Measurements from ENCODE around the gene WFIKKN1. TPM values are rescaled to one million over a fixed set of nuclear protein-coding genes. Genes with fewer than 3 reads are reported as not detected.

WFIKKN1 gene
- total RNA-seq, 2 experiments from 2014 or later, result 0.74 to 1.1 TPM

- Mint-ChIP-seq H3K4me1 (peaks cover 15% of the 10 kb centered on the region), H3K36me3 (ENCODE audit: low read depth) (peaks cover 5% of the 10 kb centered on the region), H3K9me3 (ENCODE audit: low read depth) (no peaks in the 10 kb centered on the region), H3K4me3 (peak overlapping the region; percentile 75), H3K27ac (no peak overlapping the region), H3K27me3 (no peaks in the 10 kb centered on the region)
- ATAC-seq (no peak), DNase-seq (no peak)
- ChIA-PET CTCF (no interaction called here), POLR2A (no interaction called here)
- intact Hi-C loops (cut with DNase I, micrococcal nuclease), result no loop called here
These were observed 13.8 kb downstream of the WFIKKN1 start for GRCh38 chr16:644556-644955.

- POLR2A ChIA-PET, result no interaction called here
- H3K9me3 Mint-ChIP-seq (ENCODE audit: low read depth), result no peaks in the 10 kb centered on the region
- CTCF ChIA-PET, result no interaction called here
- intact Hi-C loops (cut with DNase I, micrococcal nuclease), result no loop called here
- peaks cover 5% of the 10 kb centered on the region for H3K36me3 Mint-ChIP-seq (ENCODE audit: low read depth)
- no peaks in the 10 kb centered on the region for H3K27me3 Mint-ChIP-seq
- no peak for ATAC-seq
- H3K27ac Mint-ChIP-seq, result no peak overlapping the region
- no peak overlapping the region for H3K4me3 Mint-ChIP-seq
- no peak for DNase-seq
- H3K4me1 Mint-ChIP-seq, result peaks cover 19% of the 10 kb centered on the region
These were observed 15.3 kb downstream of the WFIKKN1 start for GRCh38 chr16:645852-646678.

GRCh38 chr16:646679-647172 is 15.9 kb downstream of the WFIKKN1 start:
- CTCF ChIA-PET, result no interaction called here

GRCh38 chr16:647173-647902 is 16.6 kb downstream of the WFIKKN1 start:
- CTCF ChIA-PET, result interaction anchor here (1.0 to 2.4 kb wide), 6 partner anchors 9 to 39 kb away, joined by 3 to 9 read pairs (median 4); partner anchors contain the start of gene METTL26
- H3K4me1 Mint-ChIP-seq, result peaks cover 19% of the 10 kb centered on the region
- no peak for DNase-seq
- no peak overlapping the region for H3K27ac Mint-ChIP-seq
- intact Hi-C loops (cut with DNase I, micrococcal nuclease), result no loop called here
- POLR2A ChIA-PET, result interaction anchor here (1.5 kb wide), 1 partner anchor 12 kb away, joined by 3 read pairs; no protein-coding TSS in a partner anchor
- no peak for ATAC-seq
- H3K36me3 Mint-ChIP-seq (ENCODE audit: low read depth), result peaks cover 5% of the 10 kb centered on the region
- H3K9me3 Mint-ChIP-seq (ENCODE audit: low read depth), result no peaks in the 10 kb centered on the region
- no peaks in the 10 kb centered on the region for H3K27me3 Mint-ChIP-seq
- H3K4me3 Mint-ChIP-seq, result no peak overlapping the region

More at GRCh38 chr16:646679-647172, 15.9 kb downstream of the WFIKKN1 start:
- no peak overlapping the region for H3K27ac Mint-ChIP-seq
- DNase-seq (no peak), ATAC-seq (no peak)
- H3K9me3 Mint-ChIP-seq (ENCODE audit: low read depth), result no peaks in the 10 kb centered on the region
- no peak overlapping the region for H3K4me3 Mint-ChIP-seq
- H3K27me3 Mint-ChIP-seq, result no peaks in the 10 kb centered on the region
- POLR2A ChIA-PET, result interaction anchor here (1.5 kb wide), 1 partner anchor 13 kb away, joined by 3 read pairs; no protein-coding TSS in a partner anchor
- intact Hi-C loops (cut with DNase I, micrococcal nuclease), result no loop called here
- peaks cover 5% of the 10 kb centered on the region for H3K36me3 Mint-ChIP-seq (ENCODE audit: low read depth)
- peaks cover 19% of the 10 kb centered on the region for H3K4me1 Mint-ChIP-seq

- Mint-ChIP-seq H3K9me3 (ENCODE audit: low read depth) (no peaks in the 10 kb centered on the region), H3K27me3 (no peaks in the 10 kb centered on the region), H3K27ac (peak overlapping the region; percentile 73), H3K4me3 (peak overlapping the region; percentile 81), H3K4me1 (peaks cover 19% of the 10 kb centered on the region), H3K36me3 (ENCODE audit: low read depth) (peaks cover 5% of the 10 kb centered on the region)
- ChIA-PET CTCF (interaction anchor here (1.0 to 2.4 kb wide), 6 partner anchors 8 to 40 kb away, joined by 3 to 9 read pairs (median 4); partner anchors contain the start of gene METTL26), POLR2A (interaction anchor here (1.5 kb wide), 1 partner anchor 11 kb away, joined by 3 read pairs; no protein-coding TSS in a partner anchor)
- ATAC-seq (peak; percentile 57), DNase-seq (peak; percentile 79)
- intact Hi-C loops (cut with DNase I, micrococcal nuclease), result no loop called here
These were observed 17.4 kb downstream of the WFIKKN1 start for GRCh38 chr16:648071-648780.

GRCh38 chr16:648781-649589 is 18.2 kb downstream of the WFIKKN1 start, which contains the start of gene WDR90:
WDR90 (plus strand) TSS chr16:649365; CDS start chr16:649417, 52 bp downstream.
- DNase-seq, result peak; percentile 96
- Mint-ChIP-seq H3K4me1 (peaks cover 15% of the 10 kb centered on the region), H3K9me3 (ENCODE audit: low read depth) (no peaks in the 10 kb centered on the region), H3K4me3 (peak within 1 kb of the TSS; percentile 81), H3K36me3 (ENCODE audit: low read depth) (peaks cover 5% of the 10 kb centered on the region), H3K27ac (peak within 1 kb of the TSS; percentile 73), H3K27me3 (no peaks in the 10 kb centered on the region)
- CTCF ChIA-PET, result interaction anchor here (0.6 to 2.4 kb wide), 7 partner anchors 11 to 426 kb away, joined by 3 to 9 read pairs (median 4); partner anchors contain the start of gene METTL26
- peak; percentile 92 for ATAC-seq
- POLR2A ChIA-PET, result interaction anchor here (0.6 to 1.2 kb wide), 2 partner anchors 10 to 13 kb away, joined by 3 to 4 read pairs; partner anchors contain the start of gene METTL26
- intact Hi-C loops (cut with DNase I, micrococcal nuclease), result loop anchor here in 1 of 2 experiments (1.0 kb wide), 9 partner anchors 8 to 139 kb away; partner anchors contain the start of genes CAPN15, CHTF18, MCRIP2 and METTL26

- ChIA-PET CTCF (interaction anchor here (0.6 to 2.4 kb wide), 5 partner anchors 11 to 427 kb away, joined by 3 to 9 read pairs (median 3); no protein-coding TSS in a partner anchor), POLR2A (interaction anchor here (0.6 to 1.2 kb wide), 2 partner anchors 9 to 13 kb away, joined by 3 to 4 read pairs; partner anchors contain the start of gene METTL26)
- Mint-ChIP-seq H3K27ac (no peak overlapping the region), H3K4me1 (peaks cover 9% of the 10 kb centered on the region), H3K27me3 (no peaks in the 10 kb centered on the region), H3K4me3 (peak overlapping the region; percentile 71), H3K9me3 (ENCODE audit: low read depth) (no peaks in the 10 kb centered on the region), H3K36me3 (ENCODE audit: low read depth) (peaks cover 2% of the 10 kb centered on the region)
- ATAC-seq (peak; percentile 11), DNase-seq (peak; percentile 37)
- intact Hi-C loops (cut with DNase I, micrococcal nuclease), result loop anchor here in 1 of 2 experiments (1.0 kb wide), 9 partner anchors 8 to 139 kb away; partner anchors contain the start of genes CAPN15, CHTF18, MCRIP2 and METTL26
These were observed 18.8 kb downstream of the WFIKKN1 start for GRCh38 chr16:649631-650030.

- Mint-ChIP-seq H3K9me3 (ENCODE audit: low read depth) (no peaks in the 10 kb centered on the region), H3K27me3 (no peaks in the 10 kb centered on the region), H3K4me3 (no peak overlapping the region), H3K27ac (no peak overlapping the region), H3K36me3 (ENCODE audit: low read depth) (no peaks in the 10 kb centered on the region), H3K4me1 (peaks cover 6% of the 10 kb centered on the region)
- CTCF ChIA-PET, result no interaction called here
- intact Hi-C loops (cut with DNase I, micrococcal nuclease), result no loop called here
- DNase-seq (no peak), ATAC-seq (no peak)
- POLR2A ChIA-PET, result no interaction called here
These were observed 21.1 kb downstream of the WFIKKN1 start for GRCh38 chr16:651844-652243.

GRCh38 chr16:652454-653305 is 21.9 kb downstream of the WFIKKN1 start:
- Mint-ChIP-seq H3K4me1 (peaks cover 6% of the 10 kb centered on the region), H3K27ac (no peak overlapping the region), H3K36me3 (ENCODE audit: low read depth) (no peaks in the 10 kb centered on the region), H3K4me3 (no peak overlapping the region), H3K27me3 (no peaks in the 10 kb centered on the region), H3K9me3 (ENCODE audit: low read depth) (no peaks in the 10 kb centered on the region)
- ChIA-PET POLR2A (no interaction called here), CTCF (no interaction called here)
- ATAC-seq (no peak), DNase-seq (no peak)
- intact Hi-C loops (cut with DNase I, micrococcal nuclease), result no loop called here
